Transverse colon (tissue), 4 donors: ENCODE data around the gene C1QL4.

Experiments
- CTCF ChIP-seq, 5 experiments: fragments of 200-600 bp in 3 of 5; fragments of 450-650 bp in 2 of 5; sonication (generic) in 3 of 5; IDR thresholded peaks; 1 replicate in 2 of 5; 2 replicates in 3 of 5; pipeline ENCODE4 v1.5.1; 2016 to 2017; ENCODE audit warnings: antibody characterized with exemption in 5 of 5, inconsistent platforms in 3 of 5, mild to moderate bottlenecking in 2 of 5, moderate library complexity in 1 of 5
- POLR2A ChIP-seq: fragments of 450-650 bp; IDR thresholded peaks from one replicate; pipeline ENCODE4 v1.6.1; 2016; ENCODE audit warnings: antibody characterized with exemption, mild to moderate bottlenecking, moderate library complexity
- POLR2AphosphoS5 ChIP-seq, 3 donors: sonication (generic); formaldehyde crosslinking; IDR thresholded peaks; one replicate each; pipeline ENCODE4 v1.6.1; 2016; ENCODE audit warnings: antibody characterized with exemption in 3 of 3

- TF ChIP-seq POLR2AphosphoS5 (IDR thresholded peaks at IDR 0.05): no peak
- TF ChIP-seq CTCF (IDR thresholded peaks at IDR 0.05): no peak
- no peak for TF ChIP-seq POLR2A
These were observed 11.4 kb downstream of the C1QL4 start for GRCh38 chr12:49325606-49326005.
